GM18505 (cell line): ENCODE results near the gene S100Z.
"Not testable (repeated sequence)": the region's sequence is repeated elsewhere in the genome, so short reads cannot be mapped to it uniquely, and the experiment has no call there.

Source experiments
- ATAC-seq: cut with Tn5 transposase; IDR thresholded peaks from one replicate; pipeline ENCODE4 v1.9.1; 2021; ENCODE audit not compliant: unreplicated experiment
- POLR2A ChIP-seq: IDR thresholded peaks from 4 replicates; pipeline ENCODE4 v1.6.1; 2011; ENCODE audit warnings: borderline replicate concordance; ENCODE audit not compliant: insufficient read depth, insufficient read length; ENCODE audit errors: extremely low read depth

Gene S100Z

GRCh38 chr5:76927961-76928360 is 78.1 kb downstream of the S100Z start:
- no peak for ATAC-seq

DNA sequence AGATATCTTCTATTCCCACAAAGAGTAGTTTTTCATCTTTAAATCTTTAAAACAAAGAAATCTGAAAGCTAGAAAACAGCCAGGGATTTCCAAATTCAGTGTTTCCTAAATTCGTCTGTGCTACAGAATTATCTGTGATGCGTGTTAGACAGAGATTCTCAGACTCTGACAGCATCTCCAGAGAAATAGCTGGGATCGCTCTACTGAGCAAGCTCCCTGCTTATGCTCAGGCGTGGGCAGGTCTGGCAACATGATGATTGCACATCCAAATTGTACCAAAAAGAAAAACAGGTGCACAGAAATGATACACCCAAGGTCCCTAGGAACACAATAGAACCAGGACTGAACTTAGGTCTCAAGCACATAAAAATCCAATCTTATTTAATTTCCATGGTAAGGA is 80.3 kb downstream of the S100Z start:
- ATAC-seq, result no peak
- TF ChIP-seq POLR2A, result no peak

More at GRCh38 chr5:76927961-76928360, 78.1 kb downstream of the S100Z start:
- no peak for TF ChIP-seq POLR2A

DNA sequence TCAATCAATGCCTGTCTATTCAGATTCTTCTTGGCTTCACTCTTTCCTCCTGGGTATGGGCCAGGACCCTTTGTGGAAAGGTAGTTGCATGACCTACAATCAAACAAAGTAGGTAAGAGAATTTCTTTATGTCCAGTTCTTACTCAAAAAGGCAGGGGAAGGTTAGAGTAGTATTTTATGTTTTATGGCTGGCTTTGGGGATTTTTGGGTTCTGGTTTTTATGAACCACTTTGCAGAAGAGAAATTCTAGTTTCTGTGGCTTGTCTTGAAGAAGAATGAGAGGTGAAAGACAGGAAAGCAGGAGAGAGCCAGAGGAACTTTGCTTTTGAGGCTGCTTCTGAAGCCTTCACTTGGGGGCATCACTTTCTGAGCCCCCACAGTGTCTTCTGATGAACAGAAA is 88.4 kb downstream of the S100Z start:
- no peak for TF ChIP-seq POLR2A
- ATAC-seq, result no peak

DNA sequence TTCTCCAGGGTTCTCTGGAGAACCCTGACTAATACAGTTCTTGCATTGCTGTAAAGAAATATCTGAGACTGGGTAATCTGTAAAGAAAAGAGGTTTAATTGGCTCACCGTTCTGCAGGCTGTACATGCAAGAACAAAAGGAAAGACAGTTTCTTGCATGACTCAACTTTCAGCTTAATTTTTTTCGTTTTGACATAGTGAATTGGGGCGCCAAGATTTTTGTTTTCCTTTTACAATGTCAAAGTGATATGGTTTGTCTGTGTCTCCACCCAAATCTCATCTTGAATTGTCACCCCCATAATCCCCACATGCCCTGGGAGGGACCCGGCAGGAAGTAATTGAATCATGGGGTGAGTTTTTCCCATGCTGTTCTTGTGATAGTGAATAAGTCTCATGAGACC is 91.2 kb downstream of the S100Z start:
- no peak for TF ChIP-seq POLR2A
- ATAC-seq, result no peak

GRCh38 chr5:76941442-76941841 is 91.6 kb downstream of the S100Z start:
- no peak for ATAC-seq
- no peak for TF ChIP-seq POLR2A

- ATAC-seq, result no peak
- TF ChIP-seq POLR2A, result no peak
Observed at GRCh38 chr5:76942581-76942980, 92.8 kb downstream of the S100Z start.

DNA sequence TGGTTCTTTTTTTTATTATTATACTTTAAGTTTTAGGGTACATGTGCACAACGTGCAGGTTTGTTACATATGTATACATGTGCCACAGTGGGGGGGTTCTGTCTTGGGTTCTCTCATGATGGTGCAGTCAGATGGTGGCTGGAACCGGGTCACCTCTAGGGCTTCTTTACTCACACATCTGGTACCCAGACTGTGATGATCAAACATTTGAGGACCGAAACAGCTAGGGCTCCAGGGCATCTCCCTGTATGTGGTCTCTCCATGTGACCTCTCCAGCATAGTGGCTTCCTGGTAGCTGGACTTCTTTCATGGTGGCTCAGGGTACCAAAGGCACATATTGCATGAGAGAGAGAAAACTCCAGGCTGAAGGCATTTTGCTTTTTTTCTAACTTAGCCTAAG is 93.2 kb downstream of the S100Z start:
- no peak for TF ChIP-seq POLR2A
- ATAC-seq, result no peak

DNA sequence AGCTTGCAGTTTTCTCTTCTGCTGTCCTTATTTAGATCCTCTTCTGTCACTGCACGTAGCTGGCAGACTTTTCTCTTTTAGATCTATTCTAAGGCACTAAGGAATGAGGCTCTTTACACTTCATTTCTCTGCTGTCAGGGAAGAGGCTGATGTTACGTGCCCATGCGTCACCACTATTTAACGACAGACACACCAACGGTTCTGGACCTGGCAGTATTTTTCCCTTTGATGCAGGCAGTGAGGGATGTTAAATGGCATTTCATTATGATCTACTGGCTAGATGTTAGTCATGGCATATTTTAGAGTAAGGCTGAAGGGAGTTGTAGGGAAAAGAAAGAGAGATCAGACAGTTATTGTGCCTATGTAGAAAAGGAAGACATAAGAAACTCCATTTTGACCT is 94.8 kb downstream of the S100Z start:
- no peak for ATAC-seq
- TF ChIP-seq POLR2A, result no peak

DNA sequence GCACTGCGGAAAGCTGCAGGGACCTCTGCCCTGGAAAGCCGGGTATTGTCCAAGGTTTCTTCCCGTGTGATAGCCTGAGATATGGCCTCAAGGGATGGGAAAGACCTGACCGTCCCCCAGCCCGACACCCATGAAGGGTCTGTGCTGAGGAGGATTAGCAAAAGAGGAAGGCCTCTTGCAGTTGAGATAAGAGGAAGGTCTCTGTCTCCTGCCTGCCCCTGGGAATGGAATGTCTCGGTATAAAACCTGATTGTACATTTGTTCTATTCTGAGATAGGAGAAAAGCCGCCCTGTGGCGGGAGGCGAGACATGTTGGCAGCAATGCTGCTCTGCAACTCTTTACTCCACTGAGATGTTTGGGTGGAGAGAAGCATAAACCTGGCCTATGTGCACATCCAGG is 95.4 kb downstream of the S100Z start:
- ATAC-seq, result not testable (repeated sequence)

DNA sequence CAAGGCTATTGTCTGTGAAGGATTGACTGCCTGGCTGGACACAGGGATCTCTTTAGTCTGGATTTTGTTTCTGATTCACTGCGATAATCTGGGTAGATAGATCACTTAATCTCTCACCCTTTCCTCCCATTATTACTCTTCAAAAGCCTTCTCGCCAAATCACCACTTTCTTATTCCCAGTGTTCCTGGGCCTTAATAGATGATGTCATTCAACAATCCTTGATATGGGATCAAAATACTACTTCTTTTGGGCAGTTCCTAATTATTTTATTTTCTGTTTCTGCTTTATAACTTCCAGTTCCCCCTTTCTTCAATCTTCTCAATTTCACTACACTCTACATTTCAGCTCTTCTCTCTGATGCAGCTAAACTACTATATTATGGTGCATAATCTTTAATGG is 96.3 kb downstream of the S100Z start:
- no peak for ATAC-seq

DNA sequence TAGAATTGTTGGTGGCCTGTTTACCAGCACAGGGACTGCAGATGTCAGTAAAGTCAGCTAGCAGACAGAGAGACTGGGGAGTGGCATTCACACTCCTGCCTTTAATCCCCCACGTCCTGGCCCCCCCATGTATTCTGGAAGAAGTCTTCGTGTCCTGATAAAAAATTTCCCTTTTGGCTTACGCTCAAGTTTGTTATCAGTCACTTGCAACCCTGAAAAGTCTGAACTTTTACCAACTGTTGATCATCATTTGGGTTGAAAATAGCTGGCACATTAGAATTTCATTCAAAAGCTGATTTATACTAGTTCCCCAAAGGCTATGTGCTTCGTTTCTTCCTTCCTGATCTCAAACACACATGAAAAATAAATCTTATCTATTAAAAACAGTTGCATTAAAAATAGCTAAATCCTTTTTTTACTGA is 97.3 kb downstream of the S100Z start:
- TF ChIP-seq POLR2A, result no peak

More for the DNA sequence above, 96.3 kb downstream of the S100Z start:
- no peak for TF ChIP-seq POLR2A

DNA sequence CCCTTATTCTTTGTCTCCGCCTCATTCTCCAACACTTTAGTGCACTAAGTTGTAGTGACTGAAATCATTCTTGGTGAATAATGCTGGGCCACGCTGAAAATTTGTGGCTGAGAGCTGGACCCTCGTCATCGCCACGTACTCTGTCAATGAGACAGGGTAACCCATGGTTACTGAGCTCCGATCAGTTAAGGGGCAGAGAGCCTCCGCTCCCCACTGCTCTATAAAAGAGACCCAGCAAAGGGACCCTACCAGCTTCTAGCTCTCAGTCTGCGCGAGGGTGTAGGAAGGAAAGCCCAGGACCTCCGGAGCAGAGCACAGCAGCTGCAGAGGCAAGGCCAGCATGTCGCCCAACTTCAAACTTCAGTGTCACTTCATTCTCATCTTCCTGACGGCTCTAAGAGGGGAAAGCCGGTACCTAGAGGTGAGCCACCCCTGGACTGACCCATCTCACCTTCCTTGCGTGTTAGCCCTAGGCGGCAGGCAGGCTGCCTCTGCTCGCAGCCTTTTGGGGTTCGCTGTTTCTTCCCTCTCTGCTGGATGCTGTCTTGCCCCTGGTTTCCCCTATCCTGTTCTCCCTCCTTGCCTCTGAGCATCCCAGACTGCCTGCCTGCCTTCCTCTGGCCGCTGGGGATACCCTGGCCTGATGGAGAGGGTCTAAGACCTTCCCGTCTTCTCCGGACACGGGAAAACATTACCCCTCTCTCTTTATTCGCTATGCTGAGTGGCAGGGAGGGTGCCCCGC is 103.2 kb downstream of the S100Z start, which contains the start of gene CRHBP:
TSS of gene CRHBP (plus strand) at position 251 of the 742 bp plus-strand sequence. CDS start at position 341, 90 bp downstream.
- TF ChIP-seq POLR2A, result no peak
- ATAC-seq, result no peak

More for the DNA sequence above, 97.3 kb downstream of the S100Z start:
- ATAC-seq, result no peak

DNA sequence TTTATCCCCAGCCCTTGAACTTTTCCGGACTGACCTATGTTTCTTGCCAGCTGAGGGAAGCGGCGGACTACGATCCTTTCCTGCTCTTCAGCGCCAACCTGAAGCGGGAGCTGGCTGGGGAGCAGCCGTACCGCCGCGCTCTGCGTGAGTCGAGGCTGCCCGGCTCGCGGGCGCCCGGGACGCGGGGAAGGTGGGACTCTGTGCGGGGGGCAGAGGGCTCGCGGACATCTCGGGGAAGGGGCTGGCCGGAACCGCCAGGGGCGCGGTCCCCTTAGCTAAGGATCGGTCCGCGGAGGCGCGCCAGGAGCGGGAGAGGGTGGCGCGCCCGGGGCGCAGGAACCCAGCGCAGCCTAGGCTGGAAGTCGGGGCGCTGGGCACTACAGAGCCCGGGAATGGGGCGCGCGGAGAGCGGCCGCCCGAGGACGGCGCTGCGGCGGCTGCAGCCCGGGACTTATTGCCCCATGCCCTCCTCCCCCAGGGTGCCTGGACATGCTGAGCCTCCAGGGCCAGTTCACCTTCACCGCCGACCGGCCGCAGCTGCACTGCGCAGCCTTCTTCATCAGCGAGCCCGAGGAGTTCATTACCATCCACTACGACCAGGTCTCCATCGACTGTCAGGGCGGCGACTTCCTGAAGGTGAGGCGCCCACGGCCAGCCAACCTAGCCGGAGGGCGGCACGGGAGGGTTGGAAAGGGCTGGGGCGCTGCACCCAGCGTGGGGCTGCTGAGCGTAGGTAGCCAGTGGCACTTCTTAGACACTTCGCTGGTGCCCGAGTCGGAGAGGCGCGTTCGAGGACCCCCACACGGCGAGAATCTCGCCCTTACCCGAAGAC is 104.0 kb downstream of the S100Z start:
- ATAC-seq, result no peak
- no peak for TF ChIP-seq POLR2A

DNA sequence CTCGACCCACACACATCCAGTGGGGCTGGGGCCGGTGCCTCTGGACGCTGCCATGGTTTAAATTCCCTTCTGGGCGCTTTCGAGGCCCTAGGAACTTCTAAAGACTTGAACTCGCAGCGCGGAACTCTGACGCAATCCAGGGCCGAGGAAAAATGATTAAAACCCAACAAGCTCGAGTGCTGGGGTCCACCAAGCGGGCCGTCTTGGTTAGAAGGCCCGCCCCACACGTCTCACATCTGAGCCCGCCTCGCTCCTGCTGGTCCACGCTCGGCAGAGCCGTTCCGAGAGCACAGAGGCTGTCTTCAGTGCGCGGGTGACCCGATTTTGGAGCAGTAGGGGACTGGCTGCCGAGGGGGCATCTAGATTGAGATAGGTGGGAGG is 104.6 kb downstream of the S100Z start:
- TF ChIP-seq POLR2A, result no peak
- ATAC-seq, result no peak
